Panc1 (cell line): ENCODE data around the gene PROX2. TPM values are rescaled to one million over a fixed set of nuclear protein-coding genes. Genes with fewer than 3 reads are reported as not detected.

Source experiments
- ATAC-seq: fragments of 200-7000 bp; cut with Tn5 transposase; 2 replicates; pipeline ENCODE4 v1.9.1; 2020; ENCODE audit warnings: mild to moderate bottlenecking, moderate library complexity
- BruUV-seq: library from RNA; stranded (reverse); fragments of 400-500 nt; replicated peaks from 2 replicates; lab custom pipeline; 2021; lab: Mats Ljungman, UMichigan
- CTCF ChIA-PET: fragments of 300-600 bp; sonication (Branson Sonifier 250); formaldehyde crosslinking; loops from one replicate; lab custom pipeline; 2022; ENCODE audit warnings: antibody characterized with exemption; lab: Charles Lee
- POLR2A ChIA-PET: fragments of 300-600 bp; sonication (Branson Sonifier 250); formaldehyde crosslinking; loops from one replicate; lab custom pipeline; 2022; ENCODE audit warnings: antibody characterized with exemption; lab: Charles Lee
- DNase-seq: peaks from one replicate; pipeline ENCODE4 v3.0.0-alpha.2; 2010; ENCODE audit warnings: low read depth, low spot score
- H3K27ac ChIP-seq: 2 replicates; pipeline ENCODE4 v1.5.1; 2011; ENCODE audit warnings: mild to moderate bottlenecking, low read length, inconsistent platforms
- H3K27me3 ChIP-seq: fragments of 200-500 bp; sonication (Bioruptor generic); 2 replicates; pipeline ENCODE4 v1.6.0; 2014; ENCODE audit warnings: low read length, inconsistent platforms; ENCODE audit not compliant: control insufficient read depth, insufficient read depth
- H3K36me3 ChIP-seq: fragments of 200-500 bp; sonication (Bioruptor generic); 2 replicates; pipeline ENCODE4 v1.5.1; 2014; ENCODE audit warnings: inconsistent platforms, mild to moderate bottlenecking, low read length, moderate library complexity; ENCODE audit not compliant: control insufficient read depth, insufficient read depth
- H3K4me1 ChIP-seq: 2 replicates; pipeline ENCODE4 v1.5.1; 2011; ENCODE audit warnings: inconsistent platforms, mild to moderate bottlenecking, low read length, moderate library complexity; ENCODE audit not compliant: control insufficient read depth, insufficient read depth
- H3K4me3 ChIP-seq, 2 experiments: 2 replicates each; pipeline ENCODE4 v1.5.1; 2011 to 2012; ENCODE audit warnings: low read depth in 2 of 2, low read length in 2 of 2, mild to moderate bottlenecking in 2 of 2, inconsistent platforms in 1 of 2, moderate library complexity in 1 of 2
- H3K9me3 ChIP-seq: fragments of 200-500 bp; sonication (Bioruptor generic); 2 replicates; pipeline ENCODE4 v1.5.1; 2014; ENCODE audit warnings: low read depth, mild to moderate bottlenecking, inconsistent platforms, low read length, moderate library complexity; ENCODE audit not compliant: control insufficient read depth, insufficient read depth
- CTCF ChIP-seq: fragments of 450-650 bp; IDR thresholded peaks from 2 replicates; pipeline ENCODE4 v1.5.1; 2017; ENCODE audit warnings: mild to moderate bottlenecking
- POLR2AphosphoS5 ChIP-seq: IDR thresholded peaks from 2 replicates; pipeline ENCODE4 v1.6.1; 2012; ENCODE audit warnings: mild to moderate bottlenecking, low read depth, low read length, moderate library complexity
- REST ChIP-seq, 2 experiments: IDR thresholded peaks; 2 replicates each; pipeline ENCODE4 v1.6.1; 2011 to 2012; ENCODE audit warnings: low read depth in 2 of 2, control low read depth in 1 of 2, low read length in 1 of 2, mild to moderate bottlenecking in 1 of 2, moderate library complexity in 1 of 2; ENCODE audit not compliant: insufficient read depth in 1 of 2
- SIN3A ChIP-seq: IDR thresholded peaks from 2 replicates; pipeline ENCODE4 v1.6.1; 2012; ENCODE audit warnings: low read depth, mild to moderate bottlenecking, low read length, moderate library complexity, borderline replicate concordance; ENCODE audit not compliant: insufficient read depth
- TCF7L2 ChIP-seq: IDR thresholded peaks from 2 replicates; pipeline ENCODE4 v1.6.1; 2011; ENCODE audit warnings: mild to moderate bottlenecking, low read depth, low read length, inconsistent platforms
- in situ Hi-C: cut with HindIII; loops from 2 replicates; pipeline ENCODE4 v1.10.0; 2016; ENCODE audit warnings: low sequenced_read_pairs, low pct_unique_long_range_greater_than_20kb
- intact Hi-C: fragments of 100-400 bp; cut with micrococcal nuclease; formaldehyde crosslinking; loops from one replicate; pipeline ENCODE4 v1.10.0; 2022; ENCODE audit not compliant: unreplicated experiment
- total RNA-seq: library from RNA; stranded (reverse); gene quantifications from one replicate; pipeline ENCODE4 v1.2.1, GENCODE V29; 2021; ENCODE audit not compliant: unreplicated experiment

The PROX2 gene
- total RNA-seq, 1 experiment from 2014 or later, result not detected

GRCh38 chr14:74836251-74836960 is 39.5 kb downstream of the PROX2 start:
- DNase-seq, result no peak
- no peak for ATAC-seq
- Histone ChIP-seq H3K4me1 (no peaks in the 10 kb centered on the region), H3K4me3 (no peak overlapping the region), H3K36me3 (peaks cover 3% of the 10 kb centered on the region), H3K27ac (no peak overlapping the region), H3K27me3 (no peaks in the 10 kb centered on the region), H3K9me3 (no peaks in the 10 kb centered on the region)
- CTCF ChIA-PET, result no interaction called here
- TF ChIP-seq TCF7L2 (no peak), REST (IDR thresholded peaks at IDR 0.05; ENCODE audit: insufficient read depth in 1 of 2, low read depth in 2 of 2, low read length in 1 of 2) (no peak), CTCF (no peak), POLR2AphosphoS5 (no peak), SIN3A (no peak)
- in situ Hi-C loops (no loop called here), intact Hi-C loops (no loop called here)
- no TSS peak for BruUV-seq
- POLR2A ChIA-PET, result no interaction called here

GRCh38 chr14:74835645-74836250 is 40.2 kb downstream of the PROX2 start:
- ATAC-seq (no peak), DNase-seq (no peak)
- H3K4me3 ChIP-seq, result no peak overlapping the region
- in situ Hi-C loops, result no loop called here
- BruUV-seq, result no TSS peak
- peaks cover 3% of the 10 kb centered on the region for H3K36me3 ChIP-seq
- ChIA-PET CTCF (interaction anchor here (0.6 kb wide), 1 partner anchor 26 kb away, joined by 3 read pairs; no protein-coding TSS in a partner anchor), POLR2A (no interaction called here)
- H3K27me3 ChIP-seq, result no peaks in the 10 kb centered on the region
- H3K27ac ChIP-seq, result no peak overlapping the region
- no peaks in the 10 kb centered on the region for H3K4me1 ChIP-seq
- H3K9me3 ChIP-seq, result no peaks in the 10 kb centered on the region
- TF ChIP-seq TCF7L2 (no peak), SIN3A (no peak), POLR2AphosphoS5 (no peak), REST (IDR thresholded peaks at IDR 0.05; ENCODE audit: insufficient read depth in 1 of 2, low read depth in 2 of 2, low read length in 1 of 2) (no peak), CTCF (no peak)
- intact Hi-C loops, result no loop called here
